ENCODE measurements around the gene FAM184A.
"Not testable (repeated sequence)": the region's sequence is repeated elsewhere in the genome, so short reads cannot be mapped to it uniquely, and the experiment has no call there.

DNA sequence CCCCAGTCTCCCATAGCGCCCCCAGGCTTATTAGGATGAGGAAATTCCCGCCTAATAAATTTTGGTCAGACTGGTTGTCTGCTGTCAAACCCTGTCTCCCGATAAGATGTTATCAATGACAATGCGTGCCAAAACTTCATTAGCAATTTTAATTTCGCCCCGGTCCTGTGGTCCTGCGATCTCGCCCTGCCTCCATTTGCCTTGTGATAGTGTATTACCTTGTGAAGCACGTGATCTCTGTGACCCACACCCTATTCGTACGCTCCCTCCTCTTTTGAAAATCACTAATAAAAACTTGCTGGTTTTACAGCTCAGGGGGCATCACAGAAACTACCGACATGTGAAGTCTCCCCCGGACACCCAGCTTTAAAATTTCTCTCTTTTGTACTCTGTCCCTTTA lies 40.6 kb upstream of the FAM184A start:
- TF ChIP-seq, protein P1, sequence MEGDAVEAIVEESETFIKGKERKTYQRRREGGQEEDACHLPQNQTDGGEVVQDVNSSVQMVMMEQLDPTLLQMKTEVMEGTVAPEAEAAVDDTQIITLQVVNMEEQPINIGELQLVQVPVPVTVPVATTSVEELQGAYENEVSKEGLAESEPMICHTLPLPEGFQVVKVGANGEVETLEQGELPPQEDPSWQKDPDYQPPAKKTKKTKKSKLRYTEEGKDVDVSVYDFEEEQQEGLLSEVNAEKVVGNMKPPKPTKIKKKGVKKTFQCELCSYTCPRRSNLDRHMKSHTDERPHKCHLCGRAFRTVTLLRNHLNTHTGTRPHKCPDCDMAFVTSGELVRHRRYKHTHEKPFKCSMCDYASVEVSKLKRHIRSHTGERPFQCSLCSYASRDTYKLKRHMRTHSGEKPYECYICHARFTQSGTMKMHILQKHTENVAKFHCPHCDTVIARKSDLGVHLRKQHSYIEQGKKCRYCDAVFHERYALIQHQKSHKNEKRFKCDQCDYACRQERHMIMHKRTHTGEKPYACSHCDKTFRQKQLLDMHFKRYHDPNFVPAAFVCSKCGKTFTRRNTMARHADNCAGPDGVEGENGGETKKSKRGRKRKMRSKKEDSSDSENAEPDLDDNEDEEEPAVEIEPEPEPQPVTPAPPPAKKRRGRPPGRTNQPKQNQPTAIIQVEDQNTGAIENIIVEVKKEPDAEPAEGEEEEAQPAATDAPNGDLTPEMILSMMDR (IDR thresholded peaks at IDR 0.05 in 4 of 5, conservative IDR thresholded peaks at IDR 0.05 in 1 of 5), result not testable (repeated sequence)
- TF ChIP-seq POLR2A (IDR thresholded peaks at IDR 0.05), result not testable (repeated sequence)

Data from gastrocnemius medialis (tissue), 4 donors.